ENCODE measurements around the gene TIMM29.

The TIMM29 gene

GRCh38 chr19:10928563-10929401, at the start of gene TIMM29, which contains the start of gene YIPF2:
Gene TIMM29 (plus strand): TSS chr19:10928811. CDS start chr19:10928823, 12 bp downstream.
Gene YIPF2 (minus strand): TSS chr19:10928639. CDS start chr19:10928410, 229 bp downstream.
- peak; percentile 98 for DNase-seq

GRCh38 chr19:10881403-10882107, 47.1 kb upstream of the TIMM29 start:
- DNase-seq = no peak

GRCh38 chr19:10882108-10882457, 46.5 kb upstream of the TIMM29 start:
- no peak for DNase-seq

GRCh38 chr19:10884274-10884673, 44.3 kb upstream of the TIMM29 start:
- no peak for DNase-seq

GRCh38 chr19:10885201-10886169, 43.1 kb upstream of the TIMM29 start:
- no peak for DNase-seq

- no peak for DNase-seq
Measured at GRCh38 chr19:10887616-10888367, 40.8 kb upstream of the TIMM29 start.

- no peak for DNase-seq
Measured at GRCh38 chr19:10888421-10888866, 40.2 kb upstream of the TIMM29 start.

- no peak for DNase-seq
Measured at GRCh38 chr19:10889880-10890279, 38.7 kb upstream of the TIMM29 start.

GRCh38 chr19:10891405-10892086, 37.1 kb upstream of the TIMM29 start:
- no peak for DNase-seq

- DNase-seq = no peak
Measured at GRCh38 chr19:10892256-10892655, 36.4 kb upstream of the TIMM29 start.

- no peak for DNase-seq
Measured at GRCh38 chr19:10894911-10895213, 33.7 kb upstream of the TIMM29 start.

GRCh38 chr19:10895363-10895762, 33.2 kb upstream of the TIMM29 start:
- no peak for DNase-seq

GRCh38 chr19:10895920-10896319, 32.7 kb upstream of the TIMM29 start:
- no peak for DNase-seq

- DNase-seq = no peak
Measured at GRCh38 chr19:10896851-10897526, 31.6 kb upstream of the TIMM29 start.

- no peak for DNase-seq
Measured at GRCh38 chr19:10898633-10899032, 30.0 kb upstream of the TIMM29 start.

- no peak for DNase-seq
Measured at GRCh38 chr19:10899151-10899653, 29.4 kb upstream of the TIMM29 start.

- no peak for DNase-seq
Measured at GRCh38 chr19:10907925-10908324, 20.7 kb upstream of the TIMM29 start.

GRCh38 chr19:10908380-10908960, 20.1 kb upstream of the TIMM29 start:
- no peak for DNase-seq

- DNase-seq = no peak
Measured at GRCh38 chr19:10911579-10912363, 16.8 kb upstream of the TIMM29 start.

GRCh38 chr19:10912619-10913018, 16.0 kb upstream of the TIMM29 start:
- DNase-seq = no peak
